HepG2 (cell line): Measurements from ENCODE around the gene SEBOX. TPM values are rescaled to one million over a fixed set of nuclear protein-coding genes. Genes with fewer than 3 reads are reported as not detected.
A peak's percentile ranks its signal among the peaks of the same experiment; 100 is the strongest.

Experiments
- ARNT2 ChIP-seq: sonication (generic); formaldehyde crosslinking; IDR thresholded peaks from 2 replicates; pipeline ENCODE4 v1.8.0; 2022; ENCODE audit warnings: mild to moderate bottlenecking, low read depth, missing genetic modification reagents, moderate library complexity
- ATF1 ChIP-seq: IDR thresholded peaks from 2 replicates; pipeline ENCODE4 v1.6.1; 2016; ENCODE audit warnings: mild to moderate bottlenecking, control low read depth
- CERS6 ChIP-seq: sonication (generic); formaldehyde crosslinking; IDR thresholded peaks from 2 replicates; pipeline ENCODE4 v1.5.0; 2020; ENCODE audit warnings: missing genetic modification reagents
- ESRRA ChIP-seq: sonication (generic); formaldehyde crosslinking; IDR thresholded peaks from 2 replicates; pipeline ENCODE4 v1.5.1; 2020; ENCODE audit warnings: mild to moderate bottlenecking, low read depth, missing genetic modification reagents
- FOSL1 ChIP-seq: sonication (generic); formaldehyde crosslinking; IDR thresholded peaks from 2 replicates; pipeline ENCODE4 v1.9.0; 2021; ENCODE audit warnings: missing genetic modification reagents, borderline replicate concordance
- FOXM1 ChIP-seq: sonication (generic); formaldehyde crosslinking; IDR thresholded peaks from 2 replicates; pipeline ENCODE4 v1.5.0; 2020; ENCODE audit warnings: missing genetic modification reagents
- KDM4B ChIP-seq: sonication (generic); formaldehyde crosslinking; IDR thresholded peaks from 2 replicates; pipeline ENCODE4 v1.4.0; 2020; ENCODE audit warnings: missing genetic modification reagents
- NFYB ChIP-seq: sonication (generic); formaldehyde crosslinking; IDR thresholded peaks from 2 replicates; pipeline ENCODE4 v1.4.0; 2020; ENCODE audit warnings: missing genetic modification reagents
- NR2F1 ChIP-seq, 2 experiments: fragments of 450-650 bp in 1 of 2; formaldehyde crosslinking in 1 of 2; IDR thresholded peaks; 2 replicates each; pipeline versions ENCODE4 v1.5.0 to v1.6.1; 2016 to 2020; ENCODE audit warnings: mild to moderate bottlenecking in 1 of 2, missing compliant biosample characterization in 1 of 2, missing genetic modification reagents in 1 of 2, moderate library complexity in 1 of 2
- PBX2 ChIP-seq: IDR thresholded peaks from 2 replicates; pipeline ENCODE4 v1.6.1; 2016; ENCODE audit warnings: control low read depth
- PPARG ChIP-seq: conservative IDR thresholded peaks from 2 replicates; pipeline ENCODE4 v1.6.1; 2016; ENCODE audit warnings: missing biosample characterization, missing genetic modification reagents
- RXRB ChIP-seq: IDR thresholded peaks from 2 replicates; pipeline ENCODE4 v1.6.1; 2016; ENCODE audit warnings: borderline replicate concordance, missing genetic modification reagents, missing compliant biosample characterization
- SMYD3 ChIP-seq: sonication (generic); formaldehyde crosslinking; IDR thresholded peaks from 2 replicates; pipeline ENCODE4 v1.8.1; 2023; ENCODE audit warnings: mild to moderate bottlenecking, missing genetic modification reagents
- TAF15 ChIP-seq: fragments of 200-400 bp; formaldehyde crosslinking; IDR thresholded peaks from one replicate; pipeline ENCODE4 v1.6.1; 2018; ENCODE audit warnings: mild to moderate bottlenecking, low read depth, low read length; ENCODE audit not compliant: poor library complexity, severe bottlenecking
- TOE1 ChIP-seq: sonication (generic); formaldehyde crosslinking; IDR thresholded peaks from 2 replicates; pipeline ENCODE4 v1.4.0; 2020; ENCODE audit warnings: mild to moderate bottlenecking, missing genetic modification reagents
- USF2 ChIP-seq, 2 experiments: sonication (generic) in 1 of 2; formaldehyde crosslinking in 1 of 2; IDR thresholded peaks; 2 replicates each; pipeline versions ENCODE4 v1.5.1 to v1.6.1; 2011 to 2020; ENCODE audit warnings: borderline replicate concordance in 1 of 2, low read depth in 1 of 2, low read length in 1 of 2, mild to moderate bottlenecking in 1 of 2, missing genetic modification reagents in 1 of 2, moderate library complexity in 1 of 2
- ZKSCAN5 ChIP-seq: sonication (generic); formaldehyde crosslinking; IDR thresholded peaks from 2 replicates; pipeline ENCODE4 v1.5.1; 2020; ENCODE audit warnings: mild to moderate bottlenecking, missing genetic modification reagents
- ZNF281 ChIP-seq: sonication (generic); formaldehyde crosslinking; IDR thresholded peaks from 2 replicates; pipeline ENCODE4 v1.4.0; 2020; ENCODE audit warnings: missing genetic modification reagents, borderline replicate concordance
- ZNF335 ChIP-seq: sonication (generic); formaldehyde crosslinking; IDR thresholded peaks from 2 replicates; pipeline ENCODE4 v1.4.0; 2020; ENCODE audit warnings: missing genetic modification reagents
- ZNF589 ChIP-seq: sonication (generic); formaldehyde crosslinking; conservative IDR thresholded peaks from 2 replicates; pipeline ENCODE4 v1.8.0; 2022; ENCODE audit warnings: mild to moderate bottlenecking, moderate library complexity, missing genetic modification reagents
- ZNF598 ChIP-seq: sonication (generic); formaldehyde crosslinking; IDR thresholded peaks from 2 replicates; pipeline ENCODE4 v1.5.1; 2020; ENCODE audit warnings: mild to moderate bottlenecking, missing genetic modification reagents, borderline replicate concordance
- ZNF720 ChIP-seq: sonication (generic); formaldehyde crosslinking; IDR thresholded peaks from 2 replicates; pipeline ENCODE4 v1.4.0; 2020; ENCODE audit warnings: missing genetic modification reagents
- ZNF850 ChIP-seq: sonication (generic); formaldehyde crosslinking; conservative IDR thresholded peaks from 2 replicates; pipeline ENCODE4 v1.9.0; 2021; ENCODE audit warnings: mild to moderate bottlenecking, missing genetic modification reagents
- polyA plus RNA-seq, 8 experiments: library from polyadenylated mRNA; depleted of rRNA in 3 of 8; stranded (reverse) in 7 of 8; unstranded in 1 of 8; fragments of >200 nt; fragmentation: Illumina TruSeq in 4 of 8; extraction: Trizol in 4 of 8; gene quantifications; 2 replicates each; pipeline versions ENCODE4 v1.2.1 to v1.2.3, GENCODE V29; 2011 to 2016; ENCODE audit warnings: low read depth in 4 of 8, missing spikeins in 1 of 8, mixed read lengths in 1 of 8; ENCODE audit not compliant: insufficient read depth in 1 of 8
- total RNA-seq, 5 experiments: library from RNA; depleted of rRNA; stranded (reverse); fragments of >200 nt; fragmentation: Illumina TruSeq; extraction: Trizol; gene quantifications; 2 replicates each; pipeline ENCODE4 v1.2.3, GENCODE V29; 2016; ENCODE audit warnings: low read depth in 1 of 5

The SEBOX gene
- total and polyA plus RNA-seq, 2 of the 13 experiments (the other 11 are each of a cell fraction or from before 2014, with no cell fraction given), result not detected

- no peak for TF ChIP-seq ZNF850
- no peak for TF ChIP-seq CERS6 (CRISPR knock-in tag)
- TF ChIP-seq TAF15, result no peak
- peak; percentile 87; the same call in 1 of the 2 replicates for TF ChIP-seq TOE1 (CRISPR knock-in tag)
- peak; percentile 86; the same call in 1 of the 2 replicates for TF ChIP-seq ZNF281 (CRISPR knock-in tag)
- peak; percentile 97 to 98 for TF ChIP-seq NR2F1 (CRISPR knock-in tag; IDR thresholded peaks at IDR 0.05)
- TF ChIP-seq RXRB (CRISPR knock-in tag), result peak; percentile 90
- peak; percentile 52; the same call in 1 of the 2 replicates for TF ChIP-seq ZNF589 (CRISPR knock-in tag)
- TF ChIP-seq ZNF720, result no peak
- TF ChIP-seq ATF1 (CRISPR knock-in tag), result peak; percentile 64; the same call in 1 of the 2 replicates
- peak; percentile 92; the same call in 1 of the 2 replicates for TF ChIP-seq ZNF598 (CRISPR knock-in tag)
- TF ChIP-seq PPARG (CRISPR knock-in tag), result peak; percentile 86
- TF ChIP-seq PBX2 (CRISPR knock-in tag), result no peak
- TF ChIP-seq SMYD3 (CRISPR knock-in tag), result no peak
- TF ChIP-seq FOSL1 (CRISPR knock-in tag), result peak; percentile 51; the same call in 1 of the 2 replicates
- peak; percentile 62; the same call in 1 of the 2 replicates for TF ChIP-seq KDM4B
- no peak for TF ChIP-seq NFYB (CRISPR knock-in tag)
- TF ChIP-seq ESRRA (CRISPR knock-in tag), result peak; percentile 78
- TF ChIP-seq ZKSCAN5 (CRISPR knock-in tag), result no peak
- no peak for TF ChIP-seq USF2 (IDR thresholded peaks at IDR 0.05; ENCODE audit: low read depth, low read length)
- no peak for TF ChIP-seq USF2 (CRISPR knock-in tag; IDR thresholded peaks at IDR 0.05; ENCODE audit: borderline replicate concordance)
- TF ChIP-seq ARNT2 (CRISPR knock-in tag), result 0 out of 2 replicates have a peak, but pooled peaks have one; percentile 41
- TF ChIP-seq FOXM1, result no peak
- peak; percentile 67 for TF ChIP-seq ZNF335 (CRISPR knock-in tag)
Measured at GRCh38 chr17:28370035-28370743, 5.2 kb upstream of the SEBOX start, which contains the start of gene VTN (continued).
